GM19099 (cell line): ENCODE measurements around the gene PRPF6.

ENCODE experiments used
- POLR2A ChIP-seq: IDR thresholded peaks from 3 replicates; pipeline ENCODE4 v1.6.1; 2011; ENCODE audit warnings: low read depth; ENCODE audit not compliant: insufficient read length; ENCODE audit errors: extremely low read depth

Gene PRPF6

DNA sequence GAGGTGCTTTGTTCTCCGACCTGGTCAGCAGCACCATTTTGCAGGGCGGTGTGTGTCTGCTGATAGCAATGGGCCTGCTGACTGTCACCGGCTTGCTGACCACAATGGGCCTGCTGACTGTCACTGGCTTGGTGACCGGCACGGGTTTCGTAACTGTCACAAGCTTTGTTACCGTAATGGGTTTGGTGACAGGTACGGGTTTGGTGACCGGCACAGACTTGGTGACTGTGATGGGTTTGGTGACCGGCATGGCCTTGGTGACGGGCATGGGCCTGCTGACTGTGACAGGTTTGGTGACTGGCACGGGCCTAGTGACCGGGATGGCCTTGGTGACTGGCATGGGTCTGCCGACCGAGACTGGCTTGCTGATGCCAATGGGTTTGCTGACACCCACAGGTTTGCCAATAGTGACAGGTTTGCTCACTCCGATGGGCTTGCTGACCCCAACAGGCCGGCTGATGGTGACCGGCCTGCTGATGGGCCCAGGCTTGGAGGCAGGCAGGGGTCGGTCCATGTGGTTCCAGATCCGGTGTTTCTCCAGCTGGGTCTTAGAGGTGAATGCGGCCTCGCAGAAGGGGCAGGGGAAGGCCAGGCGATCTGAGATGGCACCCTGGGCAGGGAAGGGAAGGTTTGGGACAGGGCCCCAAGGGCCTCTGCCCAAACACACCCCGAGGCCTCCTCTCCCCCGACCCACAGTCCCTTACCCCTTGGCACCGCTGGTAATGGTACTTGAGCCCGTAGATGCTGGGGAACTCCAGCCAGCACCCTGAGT lies 14.6 kb upstream of the PRPF6 start:
- TF ChIP-seq POLR2A, result no peak

DNA sequence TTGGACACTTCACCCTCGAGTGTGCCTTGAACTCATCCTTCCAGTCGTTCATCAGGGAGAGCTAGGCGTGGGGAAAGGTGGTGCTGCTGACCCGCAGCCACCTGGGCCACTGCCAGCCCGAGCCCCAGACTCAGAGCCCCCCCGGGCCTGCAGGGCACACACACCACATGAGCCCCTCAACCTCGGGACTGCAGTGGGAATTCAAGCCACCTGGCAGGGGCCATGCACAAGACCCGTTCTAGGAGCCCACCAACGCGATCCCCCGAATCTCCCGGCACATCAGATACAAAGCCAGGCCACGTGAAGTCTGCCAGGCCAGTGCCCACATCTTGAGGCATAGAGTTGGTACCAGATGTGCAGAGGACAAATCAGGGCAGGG lies 14.0 kb upstream of the PRPF6 start:
- no peak for TF ChIP-seq POLR2A

DNA sequence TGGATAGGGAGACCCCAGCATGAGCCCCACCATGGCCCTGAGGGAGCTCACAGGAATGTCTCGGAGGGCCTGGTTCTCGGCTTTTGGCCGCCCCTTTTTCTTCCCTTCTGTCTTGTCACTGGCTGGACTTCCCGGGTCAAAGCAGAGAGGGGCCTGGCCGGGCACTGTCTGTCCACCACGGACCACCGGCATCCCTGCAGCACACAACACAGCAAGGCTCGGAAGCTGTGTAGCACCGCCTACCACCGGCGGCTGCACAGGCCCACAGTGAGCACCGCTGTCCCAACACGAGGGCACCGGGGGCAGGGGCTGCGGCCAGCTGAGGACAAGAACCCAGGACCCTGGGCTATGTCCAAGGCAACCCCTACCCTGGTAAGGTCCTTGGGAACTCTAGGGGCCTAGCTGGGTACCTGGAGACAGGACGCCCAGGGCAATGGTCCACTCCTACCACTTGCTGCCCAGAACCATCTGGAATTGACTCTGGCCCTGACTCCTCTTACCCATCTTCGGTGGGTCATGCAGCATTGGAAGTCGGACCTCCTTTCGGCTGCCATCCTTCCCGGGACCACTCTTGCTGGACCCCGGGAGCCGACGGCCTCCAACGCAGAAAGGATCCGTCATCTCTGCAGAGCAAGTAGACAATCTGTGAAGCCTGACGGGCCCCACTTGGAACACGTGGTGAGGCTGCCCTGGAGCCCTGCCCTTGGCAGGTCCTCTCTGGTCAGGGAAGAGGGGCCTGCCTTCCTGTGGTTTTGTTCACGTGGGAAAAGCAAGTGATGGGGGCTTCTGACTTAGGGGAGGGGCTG lies 13.4 kb upstream of the PRPF6 start:
- TF ChIP-seq POLR2A, result no peak

- no peak for TF ChIP-seq POLR2A
Observed at GRCh38 chr20:63968136-63968927, 12.6 kb upstream of the PRPF6 start.

- no peak for TF ChIP-seq POLR2A
Observed at GRCh38 chr20:63968928-63969760, 11.8 kb upstream of the PRPF6 start.

GRCh38 chr20:63969838-63970713 lies 10.9 kb upstream of the PRPF6 start, which contains the start of gene ZNF512B:
Gene ZNF512B (minus strand): TSS chr20:63969930. CDS start chr20:63967950, 1,980 bp downstream.
- TF ChIP-seq POLR2A, result peak; percentile 48

GRCh38 chr20:63970714-63971431 lies 10.1 kb upstream of the PRPF6 start:
- no peak for TF ChIP-seq POLR2A

DNA sequence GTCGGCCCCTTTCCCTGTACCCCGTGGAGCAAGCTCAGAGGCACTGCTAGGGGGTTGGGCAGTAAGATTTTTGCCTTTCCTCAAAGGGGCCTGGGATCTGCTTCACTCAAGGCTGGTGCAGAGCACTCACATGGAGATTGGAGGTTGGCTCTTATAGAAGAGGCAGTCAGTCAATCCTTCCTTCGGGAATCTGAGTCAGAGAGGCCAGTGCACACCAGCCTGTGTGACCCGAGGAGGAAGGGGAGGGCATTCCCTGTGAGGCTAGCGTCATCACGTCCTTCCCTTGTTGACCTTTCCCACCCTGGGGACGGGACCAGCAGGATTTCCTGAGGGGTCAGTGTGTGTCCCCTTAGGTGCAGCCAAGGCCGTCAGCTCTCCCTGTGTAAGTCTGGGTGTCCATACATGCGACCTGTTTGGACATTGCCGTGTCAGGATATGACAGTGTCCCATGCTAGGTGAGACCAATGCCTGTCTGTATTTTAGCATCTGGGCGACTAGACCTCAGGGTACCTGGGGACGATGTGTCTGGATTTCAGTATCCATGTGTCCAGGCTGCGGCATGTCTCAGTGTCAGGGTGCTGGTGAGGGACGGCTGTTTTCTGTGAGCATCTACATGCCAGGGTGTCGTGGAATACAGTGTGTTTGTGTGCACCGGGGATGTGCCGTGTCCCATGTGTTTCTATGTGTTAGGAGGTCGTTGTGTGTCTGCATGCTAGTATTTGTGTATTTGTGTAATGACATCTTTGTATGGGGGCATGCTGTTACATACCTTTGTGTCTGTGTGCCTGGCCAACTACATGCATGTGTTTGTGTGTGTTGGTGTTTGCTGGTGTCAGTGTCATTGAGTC lies 8.4 kb upstream of the PRPF6 start:
- TF ChIP-seq POLR2A, result no peak

DNA sequence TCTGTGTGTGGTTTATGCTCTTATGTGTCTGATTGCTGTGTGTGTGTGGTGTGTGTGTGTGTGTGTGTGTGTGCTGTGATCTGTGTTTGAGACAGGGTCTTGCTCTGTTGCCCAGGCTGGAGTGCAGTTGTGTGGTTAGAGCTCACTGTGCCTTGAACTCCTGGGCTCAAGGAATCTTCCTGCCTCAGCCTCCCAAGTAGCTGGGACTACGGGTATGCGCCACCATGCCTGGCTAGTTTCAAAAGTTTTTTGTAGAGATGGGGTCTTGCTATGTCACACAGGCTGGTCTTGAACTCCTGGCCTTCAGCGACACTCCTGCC lies 7.8 kb upstream of the PRPF6 start:
- no peak for TF ChIP-seq POLR2A

DNA sequence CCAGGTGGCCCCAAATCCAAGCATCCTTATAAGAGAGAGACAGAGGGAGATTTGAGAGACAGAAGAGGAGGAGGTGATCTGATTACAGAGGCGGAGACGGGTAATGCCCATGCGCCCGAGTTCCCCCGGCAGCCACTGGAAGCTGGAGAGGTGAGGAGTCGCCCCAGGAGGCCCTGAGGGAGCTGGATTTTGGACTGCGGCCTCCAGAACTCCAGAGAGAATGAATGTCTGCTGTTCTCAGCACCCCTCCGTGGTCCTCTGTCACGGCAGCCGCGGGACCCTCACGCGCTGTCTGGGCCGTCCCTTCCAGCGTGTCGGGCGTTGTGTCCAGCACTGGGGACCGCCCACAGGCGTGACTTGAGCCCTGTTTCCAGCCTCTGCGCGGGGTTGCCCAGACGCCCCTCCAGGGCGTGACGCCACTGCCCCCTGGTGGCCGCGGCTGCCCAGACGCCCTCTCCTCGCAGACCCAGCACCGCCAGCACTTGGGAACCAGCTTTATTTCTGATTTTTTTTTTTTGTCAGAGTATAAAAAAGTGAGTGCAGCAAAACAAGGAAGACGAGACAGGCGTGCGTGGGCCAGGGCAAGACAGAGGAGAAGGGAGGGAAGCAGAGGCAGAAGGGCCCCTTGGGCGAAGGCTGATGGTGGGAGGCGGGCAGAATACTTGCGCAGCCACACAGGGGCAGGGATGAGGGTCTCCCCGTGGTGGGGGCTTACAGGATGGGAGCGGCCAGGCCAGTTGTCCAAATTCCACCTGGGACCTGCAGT lies 7.1 kb upstream of the PRPF6 start:
- no peak for TF ChIP-seq POLR2A

GRCh38 chr20:63974402-63975200 lies 6.3 kb upstream of the PRPF6 start:
- TF ChIP-seq POLR2A, result no peak
